NB4 (cell line): Measurements from ENCODE around the gene CATSPER2.
"Not testable (repeated sequence)": the region's sequence is repeated elsewhere in the genome, so short reads cannot be mapped to it uniquely, and the experiment has no call there.

ENCODE experiments used
- CTCF ChIP-seq: IDR thresholded peaks from one replicate; pipeline ENCODE4 v1.5.1; 2012; ENCODE audit warnings: low read depth, low read length
- POLR2A ChIP-seq: IDR thresholded peaks from 2 replicates; pipeline ENCODE4 v1.6.1; 2011; ENCODE audit warnings: mild to moderate bottlenecking; ENCODE audit not compliant: insufficient read length; ENCODE audit errors: extremely low read depth

- TF ChIP-seq POLR2A, CTCF: not testable (repeated sequence)
Observed at GRCh38 chr15:43666177-43666576, 17.5 kb upstream of the CATSPER2 start.
